ENCODE results near the gene DNAJC22. TPM values are rescaled to one million over a fixed set of nuclear protein-coding genes. Genes with fewer than 3 reads are reported as not detected.

DNAJC22 gene
- total RNA-seq, 1 experiment from 2014 or later, result 27.7 TPM

GRCh38 chr12:49347311-49348193 is 864 bp downstream of the DNAJC22 start:
- Histone ChIP-seq H3K4me2 (ENCODE audit: low read length) (peak overlapping the region; percentile 88), H3K9me2 (ENCODE audit: insufficient read depth) (no peaks in the 10 kb centered on the region), H3K9ac (ENCODE audit: low read length) (peak overlapping the region; percentile 79), H3K9me3 (ENCODE audit: control insufficient read depth in 1 of 2, insufficient read depth in 1 of 2, low read depth in 1 of 2, low read length in 2 of 2) (no peaks in the 10 kb centered on the region), H3K4me1 (ENCODE audit: control insufficient read depth in 1 of 2, insufficient read depth in 2 of 2, low read length in 2 of 2) (peaks cover 37 to 47% of the 10 kb centered on the region in 2 experiments), H3K27ac (ENCODE audit: low read depth, low read length) (peak overlapping the region; percentile 80), H4K20me1 (ENCODE audit: insufficient read depth) (no peaks in the 10 kb centered on the region), H3K27me3 (ENCODE audit: insufficient read depth, low read length) (no peaks in the 10 kb centered on the region), H3K36me3 (ENCODE audit: control insufficient read depth in 1 of 2, insufficient read depth in 2 of 2, low read length in 2 of 2) (peaks cover 0 to 11% of the 10 kb centered on the region in 2 experiments; a peak in 2 of 4 replicates), H2AFZ (ENCODE audit: low read depth, low read length, poor library complexity, severe bottlenecking) (peak overlapping the region; percentile 72), H3K4me3 (replicated peaks in 1 of 2; ENCODE audit: low read depth in 1 of 2, low read length in 2 of 2) (peak overlapping the region; percentile 73 to 80), H3K79me2 (ENCODE audit: insufficient read depth, low read length) (peaks cover 4% of the 10 kb centered on the region; the same call in 1 of the 2 replicates)
- intact Hi-C loops (cut with micrococcal nuclease), result no loop called here
- ChIA-PET CTCF (interaction anchor here (0.6 to 4.2 kb wide), 37 partner anchors 8 to 394 kb away, joined by 3 to 74 read pairs (median 5); partner anchors contain the start of genes C1QL4, PRPH, SPATS2 and TMBIM6), POLR2A (interaction anchor here (0.6 to 2.7 kb wide), 13 partner anchors 10 to 1870 kb away, joined by 3 to 16 read pairs (median 3); partner anchors contain the start of genes POU6F1 and SPATS2), RAD21 (ENCODE audit: low non-redundant PET in 1 of 2, low total read pairs in 2 of 2, uncharacterized antibody in 2 of 2, unreplicated experiment in 2 of 2) (interaction anchor here (0.6 to 1.3 kb wide), 7 partner anchors 10 to 167 kb away, joined by 3 to 6 read pairs (median 4); no protein-coding TSS in a partner anchor)
- no TSS peak for BruUV-seq (replicated peaks)
- DNase-seq (ENCODE audit: low read depth, low spot score) (peak; percentile 89), ATAC-seq (peak; percentile 95)
- TF ChIP-seq SRF (IDR thresholded peaks at IDR 0.05; ENCODE audit: low read depth) (no peak), ZNF274 (IDR thresholded peaks at IDR 0.05; ENCODE audit: low read depth, low read length) (no peak), YY1 (IDR thresholded peaks at IDR 0.05; ENCODE audit: extremely low read depth, insufficient replicate concordance, low read depth, low read length) (peak; percentile 65), SP1 (IDR thresholded peaks at IDR 0.05; ENCODE audit: low read depth) (no peak), ZBTB33 (IDR thresholded peaks at IDR 0.05; ENCODE audit: extremely low read depth, insufficient replicate concordance, low read length) (peak; percentile 16), POLR2AphosphoS5 (IDR thresholded peaks at IDR 0.05; ENCODE audit: low read depth, low read length) (peak; percentile 94), REST (IDR thresholded peaks at IDR 0.05; ENCODE audit: low read depth) (no peak), ELF1 (IDR thresholded peaks at IDR 0.05; ENCODE audit: borderline replicate concordance, low read depth) (no peak), POLR2A (IDR thresholded peaks at IDR 0.05; ENCODE audit: borderline replicate concordance, extremely low read depth, insufficient read depth, insufficient read length) (peak; percentile 57), CTCF (IDR thresholded peaks at IDR 0.05 in 2 of 3, conservative IDR thresholded peaks at IDR 0.05 in 1 of 3; ENCODE audit: borderline replicate concordance in 1 of 3, insufficient read depth in 1 of 3, low read depth in 2 of 3, low read length in 2 of 3) (peak in 2 of 3 experiments; percentile 88 to 96; a peak in 4 of 6 replicates), TCF7L2 (IDR thresholded peaks at IDR 0.05; ENCODE audit: borderline replicate concordance, extremely low read depth, insufficient read depth, insufficient read length) (no peak), ATF3 (IDR thresholded peaks at IDR 0.05) (no peak), ZFX (IDR thresholded peaks at IDR 0.05) (no peak), EZH2 (IDR thresholded peaks at IDR 0.05) (no peak), JUND (IDR thresholded peaks at IDR 0.05) (no peak)
